ENCODE data around the gene HOXC6.
A peak's percentile ranks its signal among the peaks of the same experiment; 100 is the strongest.

Gene HOXC6

DNA sequence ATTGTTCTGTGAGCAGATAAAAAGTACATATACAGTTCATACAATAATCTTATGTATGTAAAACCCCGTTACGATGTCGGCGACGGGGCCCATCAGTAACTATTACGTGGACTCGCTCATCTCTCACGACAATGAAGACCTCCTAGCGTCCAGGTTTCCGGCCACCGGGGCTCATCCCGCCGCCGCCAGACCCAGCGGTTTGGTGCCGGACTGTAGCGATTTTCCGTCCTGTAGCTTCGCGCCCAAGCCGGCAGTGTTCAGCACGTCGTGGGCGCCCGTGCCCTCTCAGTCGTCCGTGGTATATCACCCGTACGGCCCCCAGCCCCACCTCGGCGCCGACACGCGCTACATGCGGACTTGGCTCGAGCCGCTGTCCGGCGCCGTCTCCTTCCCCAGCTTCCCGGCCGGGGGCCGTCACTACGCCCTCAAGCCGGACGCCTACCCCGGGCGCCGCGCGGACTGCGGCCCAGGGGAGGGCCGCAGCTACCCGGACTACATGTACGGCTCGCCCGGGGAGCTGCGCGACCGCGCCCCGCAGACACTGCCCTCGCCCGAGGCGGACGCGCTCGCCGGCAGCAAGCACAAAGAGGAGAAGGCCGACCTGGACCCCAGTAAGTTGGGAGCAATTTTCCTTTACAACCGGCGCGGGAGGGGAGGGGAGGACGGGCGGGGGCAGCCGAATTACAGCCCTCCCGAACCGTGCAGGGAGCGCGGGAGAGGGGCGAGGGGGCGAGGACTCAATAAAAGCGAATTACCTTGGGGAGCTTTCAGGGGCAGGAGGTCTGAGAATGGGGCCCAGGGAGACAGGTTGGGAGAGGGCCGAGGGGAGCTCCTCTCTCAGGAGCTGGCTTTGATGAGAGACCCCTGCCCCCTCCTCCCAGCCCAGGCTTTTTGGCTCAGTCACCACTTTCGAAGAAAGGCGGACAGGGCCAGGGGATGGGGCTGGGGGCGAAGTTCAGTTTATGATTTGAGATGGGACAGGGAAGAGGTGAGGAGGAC is 27.8 kb upstream of the HOXC6 start, which contains the start of gene HOXC9 (continued):
- TF ChIP-seq, protein P1, sequence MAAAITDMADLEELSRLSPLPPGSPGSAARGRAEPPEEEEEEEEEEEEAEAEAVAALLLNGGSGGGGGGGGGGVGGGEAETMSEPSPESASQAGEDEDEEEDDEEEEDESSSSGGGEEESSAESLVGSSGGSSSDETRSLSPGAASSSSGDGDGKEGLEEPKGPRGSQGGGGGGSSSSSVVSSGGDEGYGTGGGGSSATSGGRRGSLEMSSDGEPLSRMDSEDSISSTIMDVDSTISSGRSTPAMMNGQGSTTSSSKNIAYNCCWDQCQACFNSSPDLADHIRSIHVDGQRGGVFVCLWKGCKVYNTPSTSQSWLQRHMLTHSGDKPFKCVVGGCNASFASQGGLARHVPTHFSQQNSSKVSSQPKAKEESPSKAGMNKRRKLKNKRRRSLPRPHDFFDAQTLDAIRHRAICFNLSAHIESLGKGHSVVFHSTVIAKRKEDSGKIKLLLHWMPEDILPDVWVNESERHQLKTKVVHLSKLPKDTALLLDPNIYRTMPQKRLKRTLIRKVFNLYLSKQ (tag by site-specific recombination; IDR thresholded peaks at IDR 0.05; ENCODE audit: borderline replicate concordance), result no peak
- TF ChIP-seq ZNF140 (tag by site-specific recombination; IDR thresholded peaks at IDR 0.05), result no peak
- TF ChIP-seq ZNF837 (tag by site-specific recombination; IDR thresholded peaks at IDR 0.05), result no peak
- no peak; the same call in 1 of the 2 replicates for TF ChIP-seq ZXDB (tag by site-specific recombination; IDR thresholded peaks at IDR 0.05)
- no peak for TF ChIP-seq ZNF48 (tag by site-specific recombination; IDR thresholded peaks at IDR 0.05)
- no peak for TF ChIP-seq KLF7 (tag by site-specific recombination; IDR thresholded peaks at IDR 0.05; ENCODE audit: borderline replicate concordance)
- no peak for TF ChIP-seq ZNF202 (tag by site-specific recombination; IDR thresholded peaks at IDR 0.05; ENCODE audit: borderline replicate concordance)
- TF ChIP-seq ZNF239 (tag by site-specific recombination; IDR thresholded peaks at IDR 0.05), result no peak
- no peak for TF ChIP-seq ZNF558 (tag by site-specific recombination; IDR thresholded peaks at IDR 0.05)
- TF ChIP-seq ZNF324 (tag by site-specific recombination; IDR thresholded peaks at IDR 0.05), result no peak
- no peak for TF ChIP-seq PRDM4 (tag by site-specific recombination; IDR thresholded peaks at IDR 0.05)
- TF ChIP-seq ZNF354C (tag by site-specific recombination; IDR thresholded peaks at IDR 0.05; ENCODE audit: borderline replicate concordance, low read depth), result no peak
- no peak; the same call in 1 of the 2 replicates for TF ChIP-seq SP2 (tag by site-specific recombination; IDR thresholded peaks at IDR 0.05)
- TF ChIP-seq ZNF311 (tag by site-specific recombination; IDR thresholded peaks at IDR 0.05; ENCODE audit: borderline replicate concordance), result no peak
- 0 out of 2 replicates have a peak, but pooled peaks have one; percentile 7 for TF ChIP-seq ZNF366 (tag by site-specific recombination; conservative IDR thresholded peaks at IDR 0.05)
- no peak for TF ChIP-seq ZNF211 (tag by site-specific recombination; IDR thresholded peaks at IDR 0.05; ENCODE audit: low read depth)
- TF ChIP-seq ZBTB8A (tag by site-specific recombination; IDR thresholded peaks at IDR 0.05), result peak; percentile 72
- no peak for TF ChIP-seq RBAK (tag by site-specific recombination; IDR thresholded peaks at IDR 0.05)
- no peak for TF ChIP-seq ZNF214 (tag by site-specific recombination; IDR thresholded peaks at IDR 0.05; ENCODE audit: borderline replicate concordance)
- peak; percentile 10; the same call in 1 of the 2 replicates for TF ChIP-seq ZNF266 (tag by site-specific recombination; IDR thresholded peaks at IDR 0.05; ENCODE audit: low read depth)
- TF ChIP-seq ZEB2 (tag by site-specific recombination; IDR thresholded peaks at IDR 0.05), result no peak; the same call in 1 of the 2 replicates
- TF ChIP-seq SALL2 (tag by site-specific recombination; IDR thresholded peaks at IDR 0.05; ENCODE audit: borderline replicate concordance), result no peak
- no peak for TF ChIP-seq HOXD13 (CRISPR knock-in tag; IDR thresholded peaks at IDR 0.05; ENCODE audit: borderline replicate concordance)
- TF ChIP-seq ZBTB26 (tag by site-specific recombination; optimal IDR thresholded peaks at IDR 0.05), result peak; percentile 72
- TF ChIP-seq ZNF626 (tag by site-specific recombination; IDR thresholded peaks at IDR 0.05), result no peak
- TF ChIP-seq ZNF114 (tag by site-specific recombination; IDR thresholded peaks at IDR 0.05), result no peak
- peak; percentile 80 for TF ChIP-seq REST (tag by site-specific recombination; IDR thresholded peaks at IDR 0.05)
- TF ChIP-seq ZNF121 (tag by site-specific recombination; IDR thresholded peaks at IDR 0.05), result no peak
